ENCODE data around the gene ABRAXAS1.
"Not testable (repeated sequence)": the region's sequence is repeated elsewhere in the genome, so short reads cannot be mapped to it uniquely, and the experiment has no call there.

Gene ABRAXAS1

DNA sequence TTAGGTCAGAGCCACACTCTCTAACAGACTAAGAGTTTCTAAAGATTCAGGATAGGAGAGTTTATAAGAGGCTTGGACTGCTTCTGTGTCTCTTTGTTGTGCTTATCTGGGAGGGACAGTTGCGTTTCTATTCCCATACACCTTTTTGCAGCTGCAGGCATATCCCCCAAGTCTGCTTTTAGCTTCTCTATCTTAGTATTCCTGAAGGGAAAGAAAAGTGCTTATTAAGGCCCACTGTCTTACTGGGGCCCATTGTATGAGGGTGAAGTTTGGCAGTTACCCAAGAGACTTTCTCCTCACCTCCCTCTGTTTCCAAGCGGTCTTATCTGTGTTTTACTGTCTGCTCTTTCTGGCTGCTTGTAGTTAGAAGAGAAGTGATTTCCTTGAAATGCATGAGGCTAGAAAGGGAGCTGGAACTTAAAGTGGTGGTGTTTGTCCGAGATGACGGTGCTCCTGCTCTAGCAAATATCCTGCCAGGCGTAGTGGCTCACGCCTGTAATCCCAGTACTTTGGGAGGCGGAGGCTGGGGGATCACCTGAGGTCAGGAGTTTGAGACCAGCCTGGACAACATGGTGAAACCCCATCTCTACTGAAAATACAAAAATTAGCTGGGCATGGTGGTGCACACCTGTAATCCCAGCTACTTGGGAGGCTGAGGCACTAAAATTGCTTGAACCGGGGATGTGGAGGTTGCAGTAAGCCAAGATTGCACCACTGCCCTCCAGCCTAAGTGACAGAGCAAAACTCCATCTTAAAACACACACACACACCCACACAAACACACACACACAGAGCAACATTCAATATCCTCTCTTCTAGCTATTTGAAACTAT, 11.4 kb upstream of the ABRAXAS1 start:
- not testable (repeated sequence) for H3K36me3 ChIP-seq (ENCODE audit: insufficient read depth, low read length); H3K4me3 ChIP-seq (ENCODE audit: low read length); H3K4me1 ChIP-seq (ENCODE audit: control insufficient read depth, insufficient read depth, low read length); H3K27me3 ChIP-seq (ENCODE audit: control insufficient read depth, insufficient read depth, low read length); H3K4me2 ChIP-seq (ENCODE audit: low read length); H3K9ac ChIP-seq (ENCODE audit: low read depth, low read length); H3K9me3 ChIP-seq (replicated peaks; ENCODE audit: low read length)

DNA sequence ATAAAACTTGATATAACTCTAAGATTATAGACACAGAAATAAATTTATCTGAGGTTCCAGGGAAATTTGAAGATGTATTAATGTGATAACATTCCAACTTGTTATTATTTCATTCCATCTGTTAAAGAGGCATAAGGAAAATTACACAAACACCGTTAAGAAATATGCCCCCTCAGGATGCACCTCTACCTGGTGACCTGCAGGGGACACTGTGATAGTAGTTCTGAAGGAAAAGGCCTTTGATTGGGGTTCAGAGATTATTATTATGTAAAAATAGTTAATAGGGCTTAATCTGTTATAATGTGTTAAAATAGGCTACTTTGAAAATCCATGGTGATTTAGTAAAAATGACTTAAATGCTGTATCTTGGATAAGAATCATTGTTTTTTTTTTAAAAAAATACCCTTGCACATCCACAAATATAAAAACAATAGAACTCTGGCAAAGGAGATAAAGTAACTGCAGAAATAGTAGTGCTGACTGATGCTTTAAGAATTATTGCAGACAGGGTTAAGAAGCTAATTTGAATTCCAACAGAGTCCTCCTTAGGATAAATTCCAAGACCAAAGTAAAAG, 6.1 kb upstream of the ABRAXAS1 start:
- Histone ChIP-seq H3K27me3 (ENCODE audit: control insufficient read depth, insufficient read depth, low read length) (no peaks in the 10 kb centered on the region), H3K4me1 (ENCODE audit: control insufficient read depth, insufficient read depth, low read length) (no peaks in the 10 kb centered on the region)

DNA sequence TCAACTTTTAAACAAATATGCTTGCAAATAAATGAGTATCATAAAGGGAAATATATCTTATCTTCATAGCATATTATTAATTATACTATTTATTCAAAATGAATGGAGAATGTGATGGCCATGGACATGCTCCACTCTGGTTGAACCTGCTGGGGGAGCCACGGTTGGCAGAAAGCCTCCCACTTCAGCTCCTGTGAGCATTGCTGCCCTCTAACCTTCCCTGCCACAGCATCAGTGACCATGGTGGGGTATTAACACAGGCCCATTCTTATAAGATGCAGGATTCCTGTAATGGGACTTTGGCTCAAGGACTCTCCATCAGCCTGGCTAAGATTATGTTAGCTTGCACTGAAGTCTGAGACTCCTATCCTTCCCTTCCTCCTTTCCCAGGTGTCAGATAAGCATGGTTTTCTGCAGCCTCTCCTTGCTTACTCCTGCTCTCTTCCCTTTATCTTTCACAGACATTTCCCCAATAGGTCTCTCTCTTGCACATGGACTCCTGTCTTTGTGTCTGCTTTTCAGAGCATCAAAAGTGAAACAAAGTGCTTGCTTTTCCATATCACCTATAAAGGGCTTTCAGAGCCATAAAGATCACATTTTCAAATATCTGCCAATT, 4.9 kb upstream of the ABRAXAS1 start:
- no peaks in the 10 kb centered on the region for H3K36me3 ChIP-seq (ENCODE audit: insufficient read depth, low read length)

More for the DNA sequence above, 6.1 kb upstream of the ABRAXAS1 start:
- no peak overlapping the region for H3K4me3 ChIP-seq (ENCODE audit: low read length)
- no peak overlapping the region for H3K4me2 ChIP-seq (ENCODE audit: low read length)
- no peaks in the 10 kb centered on the region for H3K36me3 ChIP-seq (ENCODE audit: insufficient read depth, low read length)
- H3K9ac ChIP-seq (ENCODE audit: low read depth, low read length): no peak overlapping the region
- no peaks in the 10 kb centered on the region for H3K9me3 ChIP-seq (replicated peaks; ENCODE audit: low read length)

GRCh38 chr4:83486457-83487129, 1.7 kb upstream of the ABRAXAS1 start:
- H3K4me2 ChIP-seq (ENCODE audit: low read length): no peak overlapping the region
- H3K36me3 ChIP-seq (ENCODE audit: insufficient read depth, low read length): no peaks in the 10 kb centered on the region
- no peak overlapping the region for H3K4me3 ChIP-seq (ENCODE audit: low read length)
- peaks cover 11% of the 10 kb centered on the region for H3K4me1 ChIP-seq (ENCODE audit: control insufficient read depth, insufficient read depth, low read length)
- H3K9me3 ChIP-seq (replicated peaks; ENCODE audit: low read length): no peaks in the 10 kb centered on the region
- no peak overlapping the region for H3K9ac ChIP-seq (ENCODE audit: low read depth, low read length)
- no peaks in the 10 kb centered on the region for H3K27me3 ChIP-seq (ENCODE audit: control insufficient read depth, insufficient read depth, low read length)

More for the DNA sequence above, 4.9 kb upstream of the ABRAXAS1 start:
- no peak overlapping the region for H3K4me2 ChIP-seq (ENCODE audit: low read length)
- H3K9me3 ChIP-seq (replicated peaks; ENCODE audit: low read length): no peaks in the 10 kb centered on the region
- H3K27me3 ChIP-seq (ENCODE audit: control insufficient read depth, insufficient read depth, low read length): no peaks in the 10 kb centered on the region
- H3K4me1 ChIP-seq (ENCODE audit: control insufficient read depth, insufficient read depth, low read length): peaks cover 6% of the 10 kb centered on the region
- H3K9ac ChIP-seq (ENCODE audit: low read depth, low read length): no peak overlapping the region
- H3K4me3 ChIP-seq (ENCODE audit: low read length): no peak overlapping the region

GRCh38 chr4:83473966-83474365, 10.9 kb downstream of the ABRAXAS1 start:
- H3K36me3 ChIP-seq (ENCODE audit: insufficient read depth, low read length): peaks cover 15% of the 10 kb centered on the region
- no peak overlapping the region for H3K9ac ChIP-seq (ENCODE audit: low read depth, low read length)
- no peak overlapping the region for H3K4me2 ChIP-seq (ENCODE audit: low read length)
- no peaks in the 10 kb centered on the region for H3K9me3 ChIP-seq (replicated peaks; ENCODE audit: low read length)
- H3K4me3 ChIP-seq (ENCODE audit: low read length): no peak overlapping the region
- H3K4me1 ChIP-seq (ENCODE audit: control insufficient read depth, insufficient read depth, low read length): no peaks in the 10 kb centered on the region
- no peaks in the 10 kb centered on the region for H3K27me3 ChIP-seq (ENCODE audit: control insufficient read depth, insufficient read depth, low read length)

DNA sequence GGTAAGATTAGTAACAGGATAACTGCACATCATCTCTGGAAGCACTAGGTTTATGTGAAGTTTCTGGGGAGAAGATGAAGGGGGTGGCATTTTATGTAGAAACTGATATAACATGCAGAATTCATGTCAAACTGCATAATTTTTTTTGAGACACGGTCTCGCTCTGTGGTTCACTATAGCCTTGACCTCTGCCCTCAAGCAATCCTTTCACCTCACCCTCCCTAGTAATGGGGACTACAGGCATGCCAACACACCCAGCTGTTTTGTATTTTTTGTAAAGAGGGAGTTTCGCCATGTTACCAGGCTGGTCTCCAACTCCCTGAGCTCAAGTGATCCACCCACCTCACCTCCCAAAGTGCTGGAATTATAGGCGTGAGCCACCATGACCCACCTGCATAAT, 11.5 kb downstream of the ABRAXAS1 start:
- no peaks in the 10 kb centered on the region for H3K27me3 ChIP-seq (ENCODE audit: control insufficient read depth, insufficient read depth, low read length)
- no peaks in the 10 kb centered on the region for H3K9me3 ChIP-seq (replicated peaks; ENCODE audit: low read length)
- H3K9ac ChIP-seq (ENCODE audit: low read depth, low read length): no peak overlapping the region
- no peak overlapping the region for H3K4me3 ChIP-seq (ENCODE audit: low read length)
- peaks cover 15% of the 10 kb centered on the region for H3K36me3 ChIP-seq (ENCODE audit: insufficient read depth, low read length)
- no peak overlapping the region for H3K4me2 ChIP-seq (ENCODE audit: low read length)
- no peaks in the 10 kb centered on the region for H3K4me1 ChIP-seq (ENCODE audit: control insufficient read depth, insufficient read depth, low read length)

DNA sequence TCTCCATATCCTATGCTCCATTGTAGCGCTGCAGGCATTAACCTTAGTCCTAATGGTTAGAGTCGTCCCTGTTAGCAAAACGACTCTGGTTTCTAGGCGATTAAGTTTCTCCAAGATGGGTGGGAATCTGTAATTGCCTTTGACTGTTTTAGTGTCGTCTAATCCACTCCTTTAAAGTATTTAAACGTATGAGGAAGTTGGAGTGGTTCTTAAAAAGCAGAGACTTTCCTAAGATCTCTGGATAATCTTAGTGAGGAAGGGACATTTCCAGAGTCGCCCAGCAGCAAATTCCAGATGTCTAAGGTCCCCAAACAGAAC, 28.8 kb downstream of the ABRAXAS1 start:
- Histone ChIP-seq H3K9me3 (replicated peaks; ENCODE audit: low read length) (no peaks in the 10 kb centered on the region), H3K4me3 (ENCODE audit: low read length) (peak overlapping the region; percentile 93), H3K4me1 (ENCODE audit: control insufficient read depth, insufficient read depth, low read length) (peaks cover 13% of the 10 kb centered on the region), H3K36me3 (ENCODE audit: insufficient read depth, low read length) (peaks cover 34% of the 10 kb centered on the region), H3K4me2 (ENCODE audit: low read length) (peak overlapping the region; percentile 80), H3K27me3 (ENCODE audit: control insufficient read depth, insufficient read depth, low read length) (no peaks in the 10 kb centered on the region), H3K9ac (ENCODE audit: low read depth, low read length) (peak overlapping the region; percentile 96)

DNA sequence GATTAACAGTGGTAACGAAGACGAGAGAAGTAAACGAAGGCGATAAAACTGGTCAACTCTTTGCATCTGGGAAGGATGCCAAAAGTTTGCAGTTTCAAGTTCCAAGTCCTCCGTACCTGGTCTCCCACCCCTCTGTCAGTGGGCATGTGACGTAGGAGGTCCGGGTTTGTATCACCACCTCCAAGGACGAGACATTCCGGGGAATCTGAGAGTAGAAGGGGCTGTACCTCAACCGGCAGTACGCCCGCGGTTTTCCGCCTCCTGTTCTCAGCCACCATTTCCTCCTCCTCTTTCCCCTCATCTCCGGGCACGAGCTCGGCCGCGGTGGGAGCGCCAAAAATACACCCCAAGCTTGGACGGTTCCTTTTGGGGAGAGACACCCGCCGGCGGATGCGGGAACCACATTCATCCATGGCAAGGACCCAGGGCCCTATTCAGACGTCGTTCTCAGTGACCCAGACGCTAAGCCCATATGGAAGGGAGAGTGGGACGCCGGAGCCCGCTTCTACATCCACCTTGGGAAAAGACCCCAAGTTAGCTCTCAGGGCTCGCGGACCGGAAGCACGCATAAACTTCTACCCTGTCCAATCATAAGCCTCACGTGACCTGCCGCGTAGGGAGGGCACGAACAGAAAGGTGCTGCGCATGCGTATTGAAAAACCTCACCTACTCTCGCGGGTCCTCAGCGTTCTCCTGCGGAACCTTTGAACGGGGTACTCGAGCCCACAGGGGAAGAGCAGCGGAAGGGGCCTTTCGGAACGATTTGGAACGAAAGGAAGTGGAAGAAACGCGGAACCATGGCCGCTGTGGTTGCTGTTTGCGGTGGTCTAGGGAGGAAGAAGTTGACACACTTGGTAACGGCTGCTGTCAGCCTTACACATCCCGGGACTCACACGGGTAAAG, 29.4 kb downstream of the ABRAXAS1 start, which contains the start of the genes HELQ and MRPS18C:
Gene HELQ (minus strand): TSS at position 543 of the 903 bp plus-strand sequence. CDS start 130 bp downstream, at position 413.
Gene MRPS18C (plus strand): TSS at position 778 of the 903 bp plus-strand sequence. CDS start 20 bp downstream, at position 798.
- Histone ChIP-seq H3K9ac (ENCODE audit: low read depth, low read length) (peak within 1 kb of the TSS; percentile 96), H3K36me3 (ENCODE audit: insufficient read depth, low read length) (peaks cover 31% of the 10 kb centered on the region), H3K4me3 (ENCODE audit: low read length) (peak within 1 kb of the TSS; percentile 93), H3K4me2 (ENCODE audit: low read length) (peak within 1 kb of the TSS; percentile 80), H3K27me3 (ENCODE audit: control insufficient read depth, insufficient read depth, low read length) (no peaks in the 10 kb centered on the region), H3K9me3 (replicated peaks; ENCODE audit: low read length) (no peaks in the 10 kb centered on the region), H3K4me1 (ENCODE audit: control insufficient read depth, insufficient read depth, low read length) (peaks cover 13% of the 10 kb centered on the region)

- Histone ChIP-seq H3K27me3 (ENCODE audit: control insufficient read depth, insufficient read depth, low read length) (no peaks in the 10 kb centered on the region), H3K9me3 (replicated peaks; ENCODE audit: low read length) (no peaks in the 10 kb centered on the region), H3K4me3 (ENCODE audit: low read length) (peak overlapping the region; percentile 93), H3K36me3 (ENCODE audit: insufficient read depth, low read length) (peaks cover 31% of the 10 kb centered on the region), H3K4me2 (ENCODE audit: low read length) (peak overlapping the region; percentile 78), H3K4me1 (ENCODE audit: control insufficient read depth, insufficient read depth, low read length) (peaks cover 13% of the 10 kb centered on the region), H3K9ac (ENCODE audit: low read depth, low read length) (peak overlapping the region; percentile 96)
These were observed 30.2 kb downstream of the ABRAXAS1 start for GRCh38 chr4:83454686-83455085.

GRCh38 chr4:83449009-83449408, 35.9 kb downstream of the ABRAXAS1 start:
- no peak overlapping the region for H3K9ac ChIP-seq (ENCODE audit: low read depth, low read length)
- no peaks in the 10 kb centered on the region for H3K27me3 ChIP-seq (ENCODE audit: control insufficient read depth, insufficient read depth, low read length)
- H3K4me2 ChIP-seq (ENCODE audit: low read length): no peak overlapping the region
- no peak overlapping the region for H3K4me3 ChIP-seq (ENCODE audit: low read length)
- H3K36me3 ChIP-seq (ENCODE audit: insufficient read depth, low read length): peaks cover 14% of the 10 kb centered on the region
- no peaks in the 10 kb centered on the region for H3K9me3 ChIP-seq (replicated peaks; ENCODE audit: low read length)
- H3K4me1 ChIP-seq (ENCODE audit: control insufficient read depth, insufficient read depth, low read length): no peaks in the 10 kb centered on the region
